Measurements from ENCODE around the gene XXYLT1.

Gene XXYLT1

GRCh38 chr3:195185583-195185982 is 85.4 kb downstream of the XXYLT1 start:
- H2BK120ac ChIP-seq (ENCODE audit: low read depth, low read length): no peak overlapping the region
- no peak overlapping the region for H3K23ac ChIP-seq (ENCODE audit: low read length in 2 of 2)
- peak overlapping the region in 1 of 2 experiments; percentile 58 for H3K14ac ChIP-seq (ENCODE audit: low read length in 2 of 2)
- peaks cover 14% of the 10 kb centered on the region for H3K79me1 ChIP-seq (replicated peaks; ENCODE audit: low read length, poor library complexity, severe bottlenecking)
- peak overlapping the region; percentile 3 to 44 for H3K18ac ChIP-seq (ENCODE audit: low read depth in 1 of 2, low read length in 2 of 2)
- H3K36me3 ChIP-seq (ENCODE audit: control insufficient read depth in 1 of 2, insufficient read depth in 2 of 2, low read depth in 1 of 2, low read length in 2 of 2): no peaks in the 10 kb centered on the region
- peak overlapping the region; percentile 88 for H4K91ac ChIP-seq (ENCODE audit: low read length)
- 95% methylated on average over 4 of the region's 4 CpGs for WGBS
- H3K9ac ChIP-seq (ENCODE audit: low read length): peak overlapping the region; percentile 22
- H3K4me3 ChIP-seq (ENCODE audit: insufficient read depth in 1 of 2, low read depth in 1 of 2, low read length in 2 of 2): no peak overlapping the region
- H2BK12ac ChIP-seq (ENCODE audit: low read length in 2 of 2): peak overlapping the region; percentile 80 to 96
- H2BK5ac ChIP-seq (ENCODE audit: low read depth, low read length, poor library complexity, severe bottlenecking): no peak overlapping the region
- H3K9me3 ChIP-seq (ENCODE audit: control insufficient read depth, low read length): no peaks in the 10 kb centered on the region
- no peak for DNase-seq
- peak overlapping the region in 1 of 2 experiments; percentile 91 for H3K4ac ChIP-seq (ENCODE audit: low read depth in 1 of 2, low read length in 2 of 2)
- H3K27ac ChIP-seq (ENCODE audit: low read length, poor library complexity, severe bottlenecking): no peak overlapping the region
- H4K8ac ChIP-seq (ENCODE audit: low read length): no peak overlapping the region
- no peaks in the 10 kb centered on the region for H3K27me3 ChIP-seq (ENCODE audit: control insufficient read depth in 1 of 2, insufficient read depth in 1 of 2, low read length in 2 of 2)
- no peak overlapping the region for H2BK15ac ChIP-seq (ENCODE audit: low read depth, poor library complexity, severe bottlenecking)
- peaks cover 13% of the 10 kb centered on the region for H3K4me1 ChIP-seq (ENCODE audit: control insufficient read depth, insufficient read depth, low read depth, low read length)
- H2AK5ac ChIP-seq (ENCODE audit: low read length, severe bottlenecking): peak overlapping the region; percentile 92
- H3K4me2 ChIP-seq (ENCODE audit: low read length, poor library complexity, severe bottlenecking): no peak overlapping the region
- no peak overlapping the region for H2AFZ ChIP-seq (ENCODE audit: low read depth, low read length)

GRCh38 chr3:195184716-195185421 is 86.1 kb downstream of the XXYLT1 start:
- Histone ChIP-seq H3K23ac (ENCODE audit: low read length in 2 of 2) (no peak overlapping the region), H3K9me3 (ENCODE audit: control insufficient read depth, low read length) (no peaks in the 10 kb centered on the region), H2BK5ac (ENCODE audit: low read depth, low read length, poor library complexity, severe bottlenecking) (no peak overlapping the region), H3K4me3 (ENCODE audit: insufficient read depth in 1 of 2, low read depth in 1 of 2, low read length in 2 of 2) (no peak overlapping the region), H3K4me1 (ENCODE audit: control insufficient read depth, insufficient read depth, low read depth, low read length) (peaks cover 16% of the 10 kb centered on the region), H3K9ac (ENCODE audit: low read length) (peak overlapping the region; percentile 22), H4K8ac (ENCODE audit: low read length) (no peak overlapping the region), H3K4ac (ENCODE audit: low read depth in 1 of 2, low read length in 2 of 2) (no peak overlapping the region), H3K27ac (ENCODE audit: low read length, poor library complexity, severe bottlenecking) (no peak overlapping the region), H2BK12ac (ENCODE audit: low read length in 2 of 2) (peak overlapping the region in 1 of 2 experiments; percentile 0), H2BK15ac (ENCODE audit: low read depth, poor library complexity, severe bottlenecking) (peak overlapping the region; percentile 41), H3K4me2 (ENCODE audit: low read length, poor library complexity, severe bottlenecking) (no peak overlapping the region), H3K27me3 (ENCODE audit: control insufficient read depth in 1 of 2, insufficient read depth in 1 of 2, low read length in 2 of 2) (no peaks in the 10 kb centered on the region), H2AK5ac (ENCODE audit: low read length, severe bottlenecking) (no peak overlapping the region), H3K79me1 (replicated peaks; ENCODE audit: low read length, poor library complexity, severe bottlenecking) (peaks cover 21% of the 10 kb centered on the region), H3K14ac (ENCODE audit: low read length in 2 of 2) (no peak overlapping the region), H2BK120ac (ENCODE audit: low read depth, low read length) (no peak overlapping the region), H2AFZ (ENCODE audit: low read depth, low read length) (no peak overlapping the region), H4K91ac (ENCODE audit: low read length) (no peak overlapping the region), H3K18ac (ENCODE audit: low read depth in 1 of 2, low read length in 2 of 2) (no peak overlapping the region), H3K36me3 (ENCODE audit: control insufficient read depth in 1 of 2, insufficient read depth in 2 of 2, low read depth in 1 of 2, low read length in 2 of 2) (peaks cover 0 to 2% of the 10 kb centered on the region in 2 experiments)
- WGBS: 94% methylated on average over 3 of the region's 3 CpGs
- peak; percentile 61 for DNase-seq

GRCh38 chr3:195183071-195183776 is 87.7 kb downstream of the XXYLT1 start:
- Histone ChIP-seq H3K23ac (ENCODE audit: low read length in 2 of 2) (no peak overlapping the region), H2AK5ac (ENCODE audit: low read length, severe bottlenecking) (peak overlapping the region; percentile 58), H3K9ac (ENCODE audit: low read length) (no peak overlapping the region), H2BK15ac (ENCODE audit: low read depth, poor library complexity, severe bottlenecking) (peak overlapping the region; percentile 83), H4K91ac (ENCODE audit: low read length) (peak overlapping the region; percentile 40), H3K79me1 (replicated peaks; ENCODE audit: low read length, poor library complexity, severe bottlenecking) (peaks cover 24% of the 10 kb centered on the region), H3K4me1 (ENCODE audit: control insufficient read depth, insufficient read depth, low read depth, low read length) (peaks cover 14% of the 10 kb centered on the region), H2AFZ (ENCODE audit: low read depth, low read length) (no peak overlapping the region), H3K27me3 (ENCODE audit: control insufficient read depth in 1 of 2, insufficient read depth in 1 of 2, low read length in 2 of 2) (no peaks in the 10 kb centered on the region), H3K14ac (ENCODE audit: low read length in 2 of 2) (no peak overlapping the region), H2BK5ac (ENCODE audit: low read depth, low read length, poor library complexity, severe bottlenecking) (no peak overlapping the region), H3K4me2 (ENCODE audit: low read length, poor library complexity, severe bottlenecking) (no peak overlapping the region), H3K18ac (ENCODE audit: low read depth in 1 of 2, low read length in 2 of 2) (peak overlapping the region; percentile 6 to 69), H4K8ac (ENCODE audit: low read length) (peak overlapping the region; percentile 48), H3K4ac (ENCODE audit: low read depth in 1 of 2, low read length in 2 of 2) (peak overlapping the region; percentile 43 to 80), H3K27ac (ENCODE audit: low read length, poor library complexity, severe bottlenecking) (no peak overlapping the region), H3K36me3 (ENCODE audit: control insufficient read depth in 1 of 2, insufficient read depth in 2 of 2, low read depth in 1 of 2, low read length in 2 of 2) (peaks cover 0 to 4% of the 10 kb centered on the region in 2 experiments), H2BK12ac (ENCODE audit: low read length in 2 of 2) (peak overlapping the region; percentile 81 to 90), H2BK120ac (ENCODE audit: low read depth, low read length) (peak overlapping the region; percentile 94), H3K9me3 (ENCODE audit: control insufficient read depth, low read length) (no peaks in the 10 kb centered on the region), H3K4me3 (ENCODE audit: insufficient read depth in 1 of 2, low read depth in 1 of 2, low read length in 2 of 2) (no peak overlapping the region)
- 83% methylated on average over 7 of the region's 9 CpGs for WGBS
- DNase-seq: no peak

GRCh38 chr3:195182470-195182795 is 88.5 kb downstream of the XXYLT1 start:
- H2AK5ac ChIP-seq (ENCODE audit: low read length, severe bottlenecking): no peak overlapping the region
- DNase-seq: peak; percentile 92
- H3K9me3 ChIP-seq (ENCODE audit: control insufficient read depth, low read length): no peaks in the 10 kb centered on the region
- H3K79me1 ChIP-seq (replicated peaks; ENCODE audit: low read length, poor library complexity, severe bottlenecking): peaks cover 24% of the 10 kb centered on the region
- H4K8ac ChIP-seq (ENCODE audit: low read length): no peak overlapping the region
- no peak overlapping the region for H3K4me2 ChIP-seq (ENCODE audit: low read length, poor library complexity, severe bottlenecking)
- H2BK12ac ChIP-seq (ENCODE audit: low read length in 2 of 2): no peak overlapping the region
- H3K36me3 ChIP-seq (ENCODE audit: control insufficient read depth in 1 of 2, insufficient read depth in 2 of 2, low read depth in 1 of 2, low read length in 2 of 2): peaks cover 0 to 4% of the 10 kb centered on the region in 2 experiments
- H3K4me3 ChIP-seq (ENCODE audit: insufficient read depth in 1 of 2, low read depth in 1 of 2, low read length in 2 of 2): no peak overlapping the region
- no peak overlapping the region for H3K23ac ChIP-seq (ENCODE audit: low read length in 2 of 2)
- H3K18ac ChIP-seq (ENCODE audit: low read depth in 1 of 2, low read length in 2 of 2): no peak overlapping the region
- peak overlapping the region; percentile 61 for H3K9ac ChIP-seq (ENCODE audit: low read length)
- 1% methylated on average over 5 of the region's 5 CpGs for WGBS
- H2AFZ ChIP-seq (ENCODE audit: low read depth, low read length): no peak overlapping the region
- H2BK120ac ChIP-seq (ENCODE audit: low read depth, low read length): no peak overlapping the region
- no peak overlapping the region for H3K14ac ChIP-seq (ENCODE audit: low read length in 2 of 2)
- H2BK15ac ChIP-seq (ENCODE audit: low read depth, poor library complexity, severe bottlenecking): no peak overlapping the region
- H3K27ac ChIP-seq (ENCODE audit: low read length, poor library complexity, severe bottlenecking): no peak overlapping the region
- no peaks in the 10 kb centered on the region for H3K27me3 ChIP-seq (ENCODE audit: control insufficient read depth in 1 of 2, insufficient read depth in 1 of 2, low read length in 2 of 2)
- no peak overlapping the region for H4K91ac ChIP-seq (ENCODE audit: low read length)
- H3K4ac ChIP-seq (ENCODE audit: low read depth in 1 of 2, low read length in 2 of 2): no peak overlapping the region
- no peak overlapping the region for H2BK5ac ChIP-seq (ENCODE audit: low read depth, low read length, poor library complexity, severe bottlenecking)
- peaks cover 12% of the 10 kb centered on the region for H3K4me1 ChIP-seq (ENCODE audit: control insufficient read depth, insufficient read depth, low read depth, low read length)
